Testis (tissue), 3 donors: ENCODE results near the gene CCDC43. TPM values are rescaled to one million over a fixed set of nuclear protein-coding genes. Genes with fewer than 3 reads are reported as not detected.
"Not testable (repeated sequence)": the region's sequence is repeated elsewhere in the genome, so short reads cannot be mapped to it uniquely, and the experiment has no call there.

Source experiments
- DNase-seq: peaks from one replicate; pipeline ENCODE4 v3.0.0-alpha.2; 2019
- H3K27ac ChIP-seq, 2 donors: fragments of 200-600 bp; sonication (generic); one replicate each; pipeline ENCODE4 v1.5.1; 2019
- H3K27me3 ChIP-seq: fragments of 200-600 bp; sonication (generic); one replicate; pipeline ENCODE4 v1.5.1; 2019
- H3K36me3 ChIP-seq: fragments of 200-600 bp; sonication (generic); one replicate; pipeline ENCODE4 v1.5.1; 2017; ENCODE audit warnings: low read depth; ENCODE audit errors: missing control alignments
- H3K4me1 ChIP-seq: fragments of 200-600 bp; sonication (generic); one replicate; pipeline ENCODE4 v1.5.1; 2019
- H3K4me3 ChIP-seq, 2 donors: fragments of 200-600 bp; sonication (generic); one replicate each; pipeline ENCODE4 v1.5.1; 2017 to 2019
- H3K9me3 ChIP-seq: fragments of 200-600 bp; sonication (generic); one replicate; pipeline ENCODE4 v1.5.1; 2017
- CTCF ChIP-seq, 3 experiments: fragments of 450-650 bp in 2 of 3; fragments of 200-600 bp in 1 of 3; sonication (generic) in 1 of 3; IDR thresholded peaks; one replicate each; pipeline ENCODE4 v1.5.1; 2016 to 2019; ENCODE audit warnings: antibody characterized with exemption in 3 of 3, mild to moderate bottlenecking in 2 of 3, moderate library complexity in 1 of 3
- POLR2A ChIP-seq: fragments of 450-650 bp; IDR thresholded peaks from one replicate; pipeline ENCODE4 v1.6.1; 2017; ENCODE audit warnings: antibody characterized with exemption, mild to moderate bottlenecking, moderate library complexity
- WGBS, 2 donors: methylation state at CpG; one replicate each; pipeline ENCODE4 v1.1.5; 2018; 5-methylcytosine and 5-hydroxymethylcytosine counted together
- intact Hi-C: fragments of 100-400 bp; cut with DNase I; formaldehyde crosslinking; loops from one replicate; pipeline ENCODE4 v1.15.1; 2023; ENCODE audit warnings: low total_unique reads
- polyA plus RNA-seq: library from polyadenylated mRNA; stranded (reverse); fragments of 350-450 nt; fragmentation: Illumina TruSeq; extraction: RNeasy Lipid Tissue Mini Kit (QIAGEN cat#74804); gene quantifications from one replicate; pipeline ENCODE4 v1.2.3, GENCODE V29; 2014; ENCODE audit warnings: low read depth, low replicate concordance; ENCODE audit not compliant: insufficient read depth
- total RNA-seq, 2 donors: library from RNA; depleted of rRNA; stranded (reverse); fragments of >200 nt; gene quantifications; one replicate each; pipeline ENCODE4 v1.2.3, GENCODE V29; 2016

CCDC43 gene
- total and polyA plus RNA-seq, 3 donors from 2014 or later, result 18.6 to 27.9 (median 20.8) TPM

- H3K4me3 ChIP-seq, result no peak overlapping the region
- no peak overlapping the region for H3K27ac ChIP-seq
- no peaks in the 10 kb centered on the region for H3K27me3 ChIP-seq
- no peaks in the 10 kb centered on the region for H3K9me3 ChIP-seq
- no peaks in the 10 kb centered on the region for H3K36me3 ChIP-seq
- no peaks in the 10 kb centered on the region for H3K4me1 ChIP-seq
- WGBS, 2 donors, result 71 to 80% methylated on average over 1 of the region's 1 CpG
- no peak for DNase-seq
- intact Hi-C loops, result loop anchor here (5.0 kb wide), 1 partner anchor 105 kb away; no protein-coding TSS in a partner anchor
- TF ChIP-seq POLR2A (no peak), CTCF (IDR thresholded peaks at IDR 0.05) (no peak)
These were observed 52.5 kb downstream of the CCDC43 start for GRCh38 chr17:44637066-44637465.

DNA sequence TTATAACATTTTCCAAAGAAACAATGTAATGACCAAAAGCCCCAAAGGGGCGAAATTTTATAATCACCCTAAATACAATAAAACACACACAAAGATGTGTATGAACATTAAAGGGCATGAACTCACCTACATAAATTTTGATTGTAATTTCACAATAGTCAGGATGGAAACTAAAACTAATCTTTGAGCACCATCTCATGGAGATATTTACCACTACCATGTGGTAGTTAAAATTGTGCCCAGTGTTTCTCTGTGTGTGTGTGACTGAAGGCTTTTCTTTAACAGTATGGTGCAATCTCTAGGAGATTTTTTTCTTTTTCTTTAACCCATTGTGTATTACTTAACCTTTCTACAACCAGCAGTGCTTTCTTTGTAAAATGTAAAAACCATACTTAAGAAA, 53.0 kb downstream of the CCDC43 start:
- Histone ChIP-seq H3K27me3 (no peaks in the 10 kb centered on the region), H3K4me1 (no peaks in the 10 kb centered on the region), H3K27ac (no peak overlapping the region), H3K4me3 (no peak overlapping the region), H3K9me3 (no peaks in the 10 kb centered on the region), H3K36me3 (no peaks in the 10 kb centered on the region)
- TF ChIP-seq POLR2A, result no peak
- peak in 1 of 3 experiments; percentile 19 for TF ChIP-seq CTCF (IDR thresholded peaks at IDR 0.05)
- no peak for DNase-seq
- intact Hi-C loops, result loop anchor here (5.0 kb wide), 1 partner anchor 104 kb away; no protein-coding TSS in a partner anchor
- WGBS, 2 donors, result 66 to 71% methylated on average over 1 of the region's 1 CpG

GRCh38 chr17:44634401-44634800, 55.2 kb downstream of the CCDC43 start:
- H3K4me3 ChIP-seq, DNase-seq, H3K9me3 ChIP-seq, H3K27ac ChIP-seq, H3K4me1 ChIP-seq, H3K27me3 ChIP-seq, intact Hi-C loops, H3K36me3 ChIP-seq: not testable (repeated sequence)
- WGBS, 2 donors, result 61 to 66% methylated on average over 4 of the region's 4 CpGs

- Histone ChIP-seq H3K27me3 (no peaks in the 10 kb centered on the region), H3K4me3 (no peak overlapping the region), H3K4me1 (no peaks in the 10 kb centered on the region), H3K9me3 (no peaks in the 10 kb centered on the region), H3K27ac (no peak overlapping the region), H3K36me3 (no peaks in the 10 kb centered on the region)
- intact Hi-C loops, result no loop called here
- no peak for DNase-seq
- 88 to 89% methylated on average over 8 of the region's 8 CpGs for WGBS, 2 donors
- TF ChIP-seq POLR2A (no peak), CTCF (IDR thresholded peaks at IDR 0.05) (no peak)
These were observed 55.6 kb downstream of the CCDC43 start for GRCh38 chr17:44633998-44634397.

GRCh38 chr17:44630703-44631102, 58.9 kb downstream of the CCDC43 start:
- whole genome bisulfite sequencing, 2 donors, result 93 to 97% methylated on average over 4 of the region's 4 CpGs
- DNase-seq, result no peak
- Histone ChIP-seq H3K27me3 (no peaks in the 10 kb centered on the region), H3K9me3 (no peaks in the 10 kb centered on the region), H3K27ac (no peak overlapping the region), H3K4me3 (no peak overlapping the region), H3K4me1 (peaks cover 8% of the 10 kb centered on the region), H3K36me3 (no peaks in the 10 kb centered on the region)
- intact Hi-C loops, result no loop called here
- TF ChIP-seq POLR2A (no peak), CTCF (IDR thresholded peaks at IDR 0.05) (no peak)
